ENCODE results near the gene STXBP1.

- TF ChIP-seq CTCF (IDR thresholded peaks at IDR 0.05) (no peak), POLR2AphosphoS5 (IDR thresholded peaks at IDR 0.05) (no peak)
These were observed 118.2 kb downstream of the STXBP1 start for GRCh38 chr9:127730262-127730661.

Data from stomach (tissue), 4 donors.